AG20443 (cell line): ENCODE results near the gene USP47.

ENCODE experiments used
- DNase-seq: peaks from one replicate; pipeline ENCODE4 v3.0.0; 2012; ENCODE audit warnings: low spot score, mixed read lengths

Gene USP47

DNA sequence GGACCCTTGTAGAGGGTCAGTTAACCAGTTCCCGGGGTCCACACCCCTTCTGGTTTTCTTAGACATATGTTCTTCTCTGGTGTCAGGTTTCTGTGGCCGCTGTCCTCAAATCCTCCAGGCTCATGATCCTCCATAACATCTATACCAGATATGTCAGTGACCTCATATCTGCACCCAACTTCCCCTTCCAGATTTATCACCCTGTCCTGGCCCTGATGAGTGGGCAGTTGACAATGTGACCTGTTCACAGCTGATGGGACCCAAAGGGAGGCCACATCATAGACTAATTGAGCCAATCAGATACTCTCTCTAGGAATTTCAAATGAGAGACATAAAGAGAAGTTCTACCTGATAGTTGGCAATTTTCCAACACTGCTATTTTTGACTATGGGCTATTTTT lies 161.6 kb downstream of the USP47 start:
- no peak for DNase-seq

DNA sequence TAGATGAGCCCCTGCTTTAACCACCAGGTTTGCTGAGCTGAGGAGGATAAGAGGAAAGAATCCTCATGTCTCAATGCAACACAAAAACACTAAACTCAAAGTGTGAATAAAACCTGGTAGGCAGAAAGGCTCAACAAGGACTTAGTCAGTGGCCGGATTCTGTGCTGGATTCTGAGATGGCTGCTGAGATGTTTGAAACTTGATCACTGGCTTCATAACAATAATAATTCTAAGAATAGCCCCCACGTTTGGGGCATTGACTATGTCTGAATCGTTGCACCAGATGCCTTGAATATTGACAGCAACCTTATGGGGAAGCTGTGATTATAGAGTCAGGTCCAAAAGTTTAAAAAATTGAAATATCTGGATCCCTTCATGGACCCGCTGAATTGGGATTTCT lies 162.0 kb downstream of the USP47 start:
- no peak for DNase-seq

DNA sequence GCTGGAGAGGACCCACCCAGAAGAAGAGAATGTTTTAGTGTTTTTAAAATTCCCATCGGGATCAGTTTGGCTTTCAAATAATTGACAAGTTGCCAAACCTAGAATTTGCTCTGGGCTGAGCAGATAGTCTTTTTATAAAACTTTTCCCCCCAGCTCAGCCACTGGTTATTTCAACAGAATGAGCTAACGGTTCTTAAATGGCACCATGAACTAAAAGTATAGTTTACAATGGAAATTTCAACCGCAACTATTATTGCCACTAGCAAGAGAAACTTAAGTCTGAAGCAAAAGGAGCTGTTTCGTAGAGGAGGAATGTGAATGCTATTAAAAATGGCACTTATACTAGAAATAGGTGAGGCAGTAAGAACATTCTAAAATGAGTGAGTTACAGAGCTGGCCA lies 163.3 kb downstream of the USP47 start:
- DNase-seq, result no peak

DNA sequence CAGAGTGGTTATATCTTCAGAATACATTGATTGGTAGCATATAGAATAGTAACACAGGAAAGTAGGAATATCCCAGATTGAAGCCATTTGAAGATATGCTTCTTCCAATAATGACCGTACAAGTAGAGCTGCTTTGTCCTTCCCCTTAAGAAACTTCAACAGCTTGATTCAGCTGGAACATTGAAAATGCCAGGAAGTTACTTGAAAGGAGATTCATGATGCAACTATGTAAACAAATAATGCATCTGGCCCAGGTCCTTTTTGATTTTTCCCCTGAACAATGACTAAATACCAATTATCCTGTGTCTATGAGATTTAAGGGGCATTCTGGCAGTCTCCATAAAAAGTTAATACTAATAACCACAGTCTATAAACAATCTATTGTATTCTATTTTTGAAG lies 163.7 kb downstream of the USP47 start:
- peak; percentile 34 for DNase-seq

DNA sequence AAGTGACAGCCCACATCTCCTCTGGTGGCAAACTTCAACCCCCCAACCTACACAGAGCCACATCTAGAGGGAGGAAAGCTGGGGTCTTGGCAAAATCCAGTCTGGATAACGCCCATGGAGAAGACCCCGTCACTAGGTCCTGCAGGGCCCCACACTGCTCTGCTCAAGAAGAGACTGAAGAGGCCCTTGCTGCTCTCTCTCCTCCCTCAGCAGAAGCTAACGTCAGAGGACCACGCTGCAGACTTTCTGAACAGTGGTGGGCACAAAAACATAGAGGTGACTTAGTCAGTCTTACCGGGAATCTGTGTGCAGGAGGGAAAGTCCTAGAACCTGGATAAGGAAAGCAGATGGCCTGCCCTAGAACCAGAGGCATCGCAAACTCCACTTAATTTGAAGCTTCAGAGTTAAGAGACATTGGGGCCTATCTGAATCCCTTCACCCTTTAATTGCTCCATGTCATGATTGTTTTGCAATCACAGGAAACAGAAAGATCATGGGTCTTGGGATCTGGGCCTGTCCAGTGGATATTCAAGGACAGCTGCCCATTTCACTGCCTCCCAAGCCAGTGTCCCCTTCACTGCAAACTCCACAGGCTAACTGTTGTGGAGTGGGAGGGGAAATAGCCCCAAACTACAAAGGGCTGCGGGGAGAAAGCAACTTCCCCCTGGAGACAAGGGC lies 164.9 kb downstream of the USP47 start:
- DNase-seq, result no peak

DNA sequence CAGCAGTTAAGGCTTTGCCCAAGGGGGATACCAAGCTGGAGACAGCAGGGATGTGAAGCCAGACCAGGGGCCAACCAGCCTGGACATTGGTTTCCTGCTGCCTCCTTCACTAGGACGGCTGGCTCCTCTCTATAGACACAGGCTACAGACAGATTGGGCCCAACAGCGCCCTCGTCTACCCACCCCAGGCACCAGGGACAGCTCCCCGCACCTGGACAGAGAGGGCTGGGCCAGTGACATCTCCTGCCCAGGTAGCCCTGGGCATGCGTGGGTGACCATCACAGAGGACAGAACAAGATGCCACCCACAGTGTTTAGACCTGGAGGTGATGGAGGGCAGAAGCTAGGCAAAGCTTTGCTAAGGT lies 165.4 kb downstream of the USP47 start:
- DNase-seq, result no peak

DNA sequence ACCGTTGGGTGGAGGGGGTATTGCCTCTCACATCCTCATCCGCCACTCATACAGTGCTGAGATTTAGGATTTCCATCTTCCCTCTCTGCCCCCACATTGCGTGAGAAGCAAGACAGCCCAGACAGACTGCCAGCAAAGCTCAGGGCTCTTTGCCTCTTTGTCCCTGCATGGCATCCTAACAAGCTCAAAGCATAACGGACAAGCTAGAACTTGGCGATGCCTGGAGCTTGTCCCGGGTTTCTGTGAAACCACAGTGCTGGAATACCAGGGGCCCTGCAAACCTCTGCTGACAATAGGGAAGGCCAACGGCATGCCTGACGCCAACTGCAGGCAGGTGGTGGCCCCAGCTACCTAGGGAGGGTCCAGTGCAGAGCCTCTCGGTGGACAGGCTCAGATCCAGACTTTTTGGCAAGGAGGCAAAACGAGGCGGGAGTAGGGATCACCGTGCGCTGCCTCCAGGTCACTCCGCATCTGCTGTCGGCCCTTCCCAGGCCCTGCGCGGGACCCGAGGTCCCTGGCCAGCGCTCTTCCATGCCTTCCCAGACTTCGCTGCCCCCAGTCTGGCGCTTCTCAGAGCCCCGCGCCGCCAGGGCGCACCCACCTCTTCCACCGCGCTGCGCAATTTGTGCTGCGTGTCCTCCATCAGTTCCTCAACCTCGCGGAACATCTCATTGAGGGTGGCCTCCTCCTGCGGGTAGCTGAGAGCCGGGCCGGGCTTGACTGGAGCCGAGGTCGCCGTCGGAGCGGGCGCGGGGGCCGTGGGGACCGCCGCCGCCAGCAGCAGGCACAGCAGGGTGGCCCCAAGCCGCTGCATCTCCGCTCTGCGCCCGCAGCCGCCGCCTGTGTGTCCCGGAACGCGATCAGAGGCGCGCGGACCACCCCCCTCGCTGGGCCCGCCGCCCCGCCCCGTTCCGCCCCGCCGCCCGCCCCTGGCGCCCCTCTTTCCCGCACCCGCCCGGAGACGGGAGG lies 166.3 kb downstream of the USP47 start, which contains the start of gene DKK3:
Gene DKK3 (minus strand): TSS at position 858 of the 969 bp plus-strand sequence. CDS start 44 bp downstream, at position 814.
- peak; percentile 53 for DNase-seq
